H1 (cell line): ENCODE data around the gene NOX1. TPM values are rescaled to one million over a fixed set of nuclear protein-coding genes. Genes with fewer than 3 reads are reported as not detected.
"Not testable (repeated sequence)": the region's sequence is repeated elsewhere in the genome, so short reads cannot be mapped to it uniquely, and the experiment has no call there.

ENCODE experiments used
- CTCF ChIA-PET: fragments of 300-600 bp; sonication (Branson Sonifier 250); formaldehyde crosslinking; loops from one replicate; lab custom pipeline; 2021; ENCODE audit not compliant: partially characterized antibody; lab: Charles Lee
- POLR2A ChIA-PET: fragments of 300-600 bp; sonication (Branson Sonifier 250); formaldehyde crosslinking; loops from one replicate; lab custom pipeline; 2021; ENCODE audit warnings: inconsistent platforms; ENCODE audit not compliant: partially characterized antibody; lab: Charles Lee
- DNase-seq, 2 experiments: peaks; one replicate each; pipeline versions ENCODE4 v3.0.0 to v3.0.0-alpha.2; 2010 to 2022; ENCODE audit warnings: low spot score in 2 of 2, low read depth in 1 of 2, mixed read lengths in 1 of 2
- FAIRE-seq: peaks from 2 replicates; lab custom pipeline; 2011; peaks lifted over from hg19 to GRCh38; lab: Jason Lieb, UNC
- H2AFZ ChIP-seq: 2 replicates; pipeline ENCODE4 v1.8.1; 2012; ENCODE audit warnings: low read length, inconsistent platforms
- H2AK5ac ChIP-seq: 2 replicates; pipeline ENCODE4 v1.6.1; 2013; ENCODE audit warnings: low read depth, low read length
- H2BK120ac ChIP-seq: replicated peaks from 2 replicates; pipeline ENCODE3; 2013; ENCODE audit warnings: low read depth, low read length, inconsistent platforms
- H2BK12ac ChIP-seq: 2 replicates; pipeline ENCODE4 v1.6.1; 2013; ENCODE audit warnings: low read depth, low read length
- H2BK15ac ChIP-seq: 2 replicates; pipeline ENCODE4 v1.6.1; 2013; ENCODE audit warnings: low read length
- H2BK20ac ChIP-seq: 2 replicates; pipeline ENCODE4 v1.6.1; 2013; ENCODE audit warnings: low read length
- H2BK5ac ChIP-seq: 2 replicates; pipeline ENCODE4 v1.6.1; 2013; ENCODE audit warnings: low read depth, low read length
- H3K14ac ChIP-seq: 2 replicates; pipeline ENCODE4 v1.6.1; 2013; ENCODE audit warnings: inconsistent platforms; ENCODE audit not compliant: insufficient read length
- H3K18ac ChIP-seq: 2 replicates; pipeline ENCODE4 v1.6.1; 2013; ENCODE audit warnings: low read length; ENCODE audit errors: extremely low read depth
- H3K23ac ChIP-seq: 2 replicates; pipeline ENCODE4 v1.6.1; 2013; ENCODE audit warnings: inconsistent platforms; ENCODE audit not compliant: insufficient read length
- H3K23me2 ChIP-seq: 2 replicates; pipeline ENCODE4 v1.6.1; 2013; ENCODE audit warnings: low read depth, low read length
- H3K27ac ChIP-seq: 2 replicates; pipeline ENCODE4 v1.6.1; 2011; ENCODE audit warnings: low read depth, low read length, inconsistent platforms
- H3K27me3 ChIP-seq, 4 experiments: replicated peaks in 1 of 4; 1 replicate in 1 of 4; 2 replicates in 3 of 4; pipeline versions ENCODE4 v1.6.1 to v1.8.1; 2011 to 2013; ENCODE audit warnings: low read length in 3 of 4, mild to moderate bottlenecking in 3 of 4, inconsistent platforms in 2 of 4, mixed read lengths in 2 of 4, moderate library complexity in 1 of 4; ENCODE audit not compliant: control insufficient read depth in 3 of 4, insufficient read depth in 3 of 4; ENCODE audit errors: extremely low read depth in 1 of 4
- H3K36me3 ChIP-seq, 4 experiments: 2 replicates each; pipeline versions ENCODE4 v1.6.1 to v1.8.1; 2011 to 2013; ENCODE audit warnings: mild to moderate bottlenecking in 4 of 4, low read length in 3 of 4, moderate library complexity in 2 of 4, control low read depth in 1 of 4, inconsistent platforms in 1 of 4; ENCODE audit not compliant: insufficient read depth in 4 of 4, control insufficient read depth in 2 of 4
- H3K4ac ChIP-seq: replicated peaks from 2 replicates; pipeline ENCODE3; 2013; ENCODE audit warnings: low read length, low read depth, mixed read lengths, inconsistent platforms; ENCODE audit not compliant: insufficient read length
- H3K4me1 ChIP-seq, 4 experiments: replicated peaks in 1 of 4; 1 replicate in 1 of 4; 2 replicates in 3 of 4; pipeline versions ENCODE4 v1.6.1 to v1.8.1; 2011 to 2013; ENCODE audit warnings: low read length in 3 of 4, inconsistent platforms in 2 of 4, mixed read lengths in 1 of 4; ENCODE audit not compliant: insufficient read depth in 4 of 4, control insufficient read depth in 3 of 4
- H3K4me2 ChIP-seq, 2 experiments: 2 replicates each; pipeline versions ENCODE4 v1.6.1 to v1.8.1; 2011 to 2013; ENCODE audit warnings: low read depth in 2 of 2, low read length in 2 of 2, control low read depth in 1 of 2, inconsistent platforms in 1 of 2, mild to moderate bottlenecking in 1 of 2; ENCODE audit not compliant: insufficient read depth in 1 of 2
- H3K4me3 ChIP-seq, 4 experiments: fragments of 200-600, 300-600 bp in 1 of 4; sonication (generic), shearing (Covaris generic), sonication (Bioruptor Twin) in 1 of 4; 2 replicates each; pipeline versions ENCODE4 v1.5.1 to v1.8.1; 2011 to 2016; ENCODE audit warnings: low read length in 4 of 4, low read depth in 3 of 4, control low read depth in 2 of 4, inconsistent platforms in 2 of 4, mild to moderate bottlenecking in 2 of 4, mixed read lengths in 1 of 4, moderate library complexity in 1 of 4; ENCODE audit not compliant: insufficient read depth in 2 of 4; ENCODE audit errors: extremely low read depth in 1 of 4
- H3K56ac ChIP-seq: replicated peaks from 2 replicates; pipeline ENCODE3; 2013; ENCODE audit warnings: low read depth, mild to moderate bottlenecking, mixed read lengths, low read length, inconsistent platforms; ENCODE audit not compliant: insufficient read length
- H3K79me1 ChIP-seq: 2 replicates; pipeline ENCODE4 v1.6.1; 2013; ENCODE audit warnings: low read depth, low read length, control low read depth
- H3K79me2 ChIP-seq, 2 experiments: 2 replicates each; pipeline versions ENCODE4 v1.6.1 to v1.8.1; 2012 to 2013; ENCODE audit warnings: low read length in 2 of 2, mild to moderate bottlenecking in 2 of 2, inconsistent platforms in 1 of 2; ENCODE audit not compliant: insufficient read depth in 2 of 2, control insufficient read depth in 1 of 2
- H3K9ac ChIP-seq, 4 experiments: replicated peaks in 1 of 4; 1 replicate in 1 of 4; 2 replicates in 3 of 4; pipeline versions ENCODE4 v1.6.1 to v1.8.1; 2011 to 2013; ENCODE audit warnings: low read depth in 3 of 4, low read length in 3 of 4, control low read depth in 2 of 4, mild to moderate bottlenecking in 2 of 4, moderate library complexity in 2 of 4, inconsistent platforms in 1 of 4; ENCODE audit errors: extremely low read depth in 1 of 4
- H3K9me3 ChIP-seq, 2 experiments: 2 replicates each; pipeline versions ENCODE4 v1.6.1 to v1.8.1; 2012 to 2013; ENCODE audit warnings: mild to moderate bottlenecking in 2 of 2, moderate library complexity in 2 of 2, control low read depth in 1 of 2, inconsistent platforms in 1 of 2, low read depth in 1 of 2, low read length in 1 of 2, mixed read lengths in 1 of 2; ENCODE audit not compliant: insufficient read depth in 2 of 2
- H4K20me1 ChIP-seq, 2 experiments: replicated peaks in 1 of 2; 2 replicates each; pipeline versions ENCODE3 to v1.8.1; 2011 to 2013; ENCODE audit warnings: inconsistent platforms in 2 of 2, low read length in 2 of 2, mild to moderate bottlenecking in 1 of 2; ENCODE audit not compliant: insufficient read depth in 2 of 2, control insufficient read depth in 1 of 2
- H4K5ac ChIP-seq: 2 replicates; pipeline ENCODE4 v1.6.1; 2013; ENCODE audit warnings: low read length, low read depth, mixed read lengths, inconsistent platforms; ENCODE audit not compliant: insufficient read length
- H4K8ac ChIP-seq: 2 replicates; pipeline ENCODE4 v1.8.0; 2013; ENCODE audit warnings: mild to moderate bottlenecking, moderate library complexity, low read length, inconsistent platforms; ENCODE audit not compliant: insufficient read depth; ENCODE audit errors: extremely low read depth
- H4K91ac ChIP-seq: replicated peaks from 2 replicates; pipeline ENCODE3; 2013; ENCODE audit warnings: low read length, mixed read lengths, inconsistent platforms; ENCODE audit not compliant: insufficient read length
- WGBS, 2 experiments: shearing (Covaris generic) in 1 of 2; methylation state at CpG; one replicate each; pipeline versions ENCODE4 v1.1.6 to v1.1.7; 2013 to 2015; ENCODE audit warnings: low lambda C conversion rate in 2 of 2, mixed read lengths in 2 of 2, inconsistent platforms in 1 of 2, low coverage in 1 of 2, missing lambda C conversion rate in 1 of 2; ENCODE audit not compliant: insufficient replicate concordance in 2 of 2, insufficient coverage in 1 of 2, insufficient read length in 1 of 2; ENCODE audit errors: extremely low coverage in 1 of 2, missing lambda C conversion rate in 1 of 2; 5-methylcytosine and 5-hydroxymethylcytosine counted together
- polyA plus RNA-seq, 7 experiments: library from polyadenylated mRNA; depleted of rRNA in 3 of 7; stranded (reverse) in 5 of 7; unstranded in 2 of 7; fragments of >200 nt in 5 of 7; fragments of 200-250 nt in 2 of 7; gene quantifications; 1 replicate in 5 of 7; 2 replicates in 1 of 7; 4 replicates in 1 of 7; pipeline versions ENCODE4 v1.2.1 to v1.2.3, GENCODE V29; 2011 to 2013; ENCODE audit warnings: missing spikeins in 2 of 7, mixed read lengths in 2 of 7
- small RNA-seq: library from polyadenylated mRNA; stranded (forward); fragments of <200 nt; extraction: miRNeasy Mini kit (QIAGEN cat#:217004); gene quantifications from one replicate; pipeline ENCODE3, GENCODE V24; 2013; ENCODE audit not compliant: insufficient read depth
- total RNA-seq: library from RNA; stranded (reverse); fragmentation: NEBNext Ultra II Directional; extraction: Animal tissue kit (Norgen Biotek cat#: 25700); gene quantifications from 2 replicates; pipeline ENCODE4 v1.2.1, GENCODE V29; 2021

The NOX1 gene
- total and polyA plus RNA-seq, 2 of the 8 experiments (the other 6 are each of a cell fraction or from before 2014, with no cell fraction given), result not detected

DNA sequence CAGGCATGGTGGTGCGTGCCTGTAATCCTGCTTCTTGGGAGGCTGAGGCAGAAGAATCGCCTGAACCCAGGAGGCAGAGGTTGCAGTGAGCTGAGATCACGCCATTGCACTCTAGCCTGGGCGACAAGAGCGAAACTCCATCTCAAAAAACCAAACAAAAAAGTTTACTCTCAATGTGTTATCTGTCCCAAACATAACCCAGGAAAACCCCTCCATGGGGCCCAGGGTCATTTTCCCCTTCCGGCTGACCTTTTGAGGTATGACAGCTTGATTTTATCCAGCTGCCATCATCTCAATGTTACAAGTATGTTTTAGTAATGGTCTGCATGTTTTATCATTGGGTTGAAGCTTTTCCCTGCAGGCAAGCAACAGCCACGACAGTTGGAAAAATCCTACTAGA is 77.8 kb downstream of the NOX1 start:
- H2BK120ac ChIP-seq, H2BK15ac ChIP-seq, H3K23ac ChIP-seq, H2BK5ac ChIP-seq, H2BK20ac ChIP-seq, H3K14ac ChIP-seq, H3K56ac ChIP-seq, H3K27me3 ChIP-seq, H4K8ac ChIP-seq, H3K9me3 ChIP-seq, H3K4me1 ChIP-seq, H2AFZ ChIP-seq, CTCF ChIA-PET, H2AK5ac ChIP-seq, H3K79me1 ChIP-seq, H3K4me2 ChIP-seq, POLR2A ChIA-PET, H3K4me3 ChIP-seq, H2BK12ac ChIP-seq, H3K79me2 ChIP-seq, DNase-seq, H4K5ac ChIP-seq, H4K91ac ChIP-seq, FAIRE-seq, H3K23me2 ChIP-seq, H4K20me1 ChIP-seq, H3K27ac ChIP-seq, H3K9ac ChIP-seq, H3K18ac ChIP-seq, H3K4ac ChIP-seq, H3K36me3 ChIP-seq: not testable (repeated sequence)
- 91% methylated on average over 7 of the region's 7 CpGs; no CpG with 5 or more reads in 1 of the 2 experiments for WGBS, 2 experiments

Small RNAs within 50 kb of the gene (small RNA-seq; reads per million reads assigned to genes)
- gene RF00411, result not detected

Other genes starting within 250 kb of the NOX1 start
- gene TSPAN6, start 237.6 kb downstream of the NOX1 start, total RNA-seq, result 56.8 and 58.1 TPM in 2 replicates
- gene TSPAN6, start 237.6 kb downstream of the NOX1 start, polyA plus RNA-seq (2011; rRNA removed), result 41.7 and 67.7 TPM in 2 replicates
- gene SRPX2, start 230.2 kb downstream of the NOX1 start, total RNA-seq, result not detected in 2 replicates
- not detected in 2 replicates for gene SRPX2, start 230.2 kb downstream of the NOX1 start, polyA plus RNA-seq (2011; rRNA removed)
- gene SYTL4, start 142.2 kb downstream of the NOX1 start, total RNA-seq, result 0.11 and 0.19 TPM in 2 replicates
- gene SYTL4, start 142.2 kb downstream of the NOX1 start, polyA plus RNA-seq (2011; rRNA removed), result 0.09 and 0.11 TPM in 2 replicates
- gene CSTF2, start 54.0 kb downstream of the NOX1 start, total RNA-seq, result 30.9 and 33.0 TPM in 2 replicates
- gene CSTF2, start 54.0 kb downstream of the NOX1 start, polyA plus RNA-seq (2011; rRNA removed), result 20.7 and 21.0 TPM in 2 replicates
- gene XKRX, start 54.6 kb upstream of the NOX1 start, total RNA-seq, result 1.2 and 1.3 TPM in 2 replicates
- 0.70 and 0.83 TPM in 2 replicates for gene XKRX, start 54.6 kb upstream of the NOX1 start, polyA plus RNA-seq (2011; rRNA removed)
- not detected in 2 replicates for gene ARL13A, start 95.3 kb upstream of the NOX1 start, total RNA-seq
- not detected in 2 replicates for gene ARL13A, start 95.3 kb upstream of the NOX1 start, polyA plus RNA-seq (2011; rRNA removed)
- gene TRMT2B, start 177.8 kb upstream of the NOX1 start, total RNA-seq, result 12.1 and 12.4 TPM in 2 replicates
- gene TRMT2B, start 177.8 kb upstream of the NOX1 start, polyA plus RNA-seq (2011; rRNA removed), result 12.1 and 12.2 TPM in 2 replicates
- 5.5 and 5.7 TPM in 2 replicates for gene TMEM35A, start 204.5 kb upstream of the NOX1 start, total RNA-seq
- 3.9 and 5.8 TPM in 2 replicates for gene TMEM35A, start 204.5 kb upstream of the NOX1 start, polyA plus RNA-seq (2011; rRNA removed)
- gene CENPI, start 223.8 kb upstream of the NOX1 start, total RNA-seq, result 20.8 and 22.5 TPM in 2 replicates
- 4.6 and 7.2 TPM in 2 replicates for gene CENPI, start 223.8 kb upstream of the NOX1 start, polyA plus RNA-seq (2011; rRNA removed)